WTC11 (cell line): ENCODE measurements around the gene VAMP7. TPM values are rescaled to one million over a fixed set of nuclear protein-coding genes. Genes with fewer than 3 reads are reported as not detected.

Experiments used
- ATAC-seq: fragments of 200-7000 bp; cut with Tn5 transposase; 2 replicates; pipeline ENCODE4 v1.10.0; 2021; ENCODE audit warnings: mild to moderate bottlenecking, moderate library complexity
- CTCF ChIA-PET: fragments of 300-600 bp; sonication (Branson Sonifier 250); formaldehyde crosslinking; loops from one replicate; lab custom pipeline; 2021; ENCODE audit warnings: antibody characterized with exemption; lab: Charles Lee
- POLR2A ChIA-PET: fragments of 350-600 bp; sonication (Branson Sonifier 250); formaldehyde crosslinking; loops from one replicate; lab custom pipeline; 2021; ENCODE audit warnings: antibody characterized with exemption; lab: Charles Lee
- DNase-seq: peaks from one replicate; pipeline ENCODE4 v3.0.0; 2021; ENCODE audit warnings: low spot score
- H3K27ac Mint-ChIP-seq: 2 replicates; pipeline ENCODE4 v1.8.0; 2021; ENCODE audit warnings: mixed read lengths
- H3K27me3 Mint-ChIP-seq: 2 replicates; pipeline ENCODE4 v1.8.0; 2021; ENCODE audit warnings: low read depth, mild to moderate bottlenecking, moderate library complexity, mixed read lengths
- H3K36me3 Mint-ChIP-seq: 2 replicates; pipeline ENCODE4 v1.8.0; 2021; ENCODE audit warnings: mixed read lengths
- H3K4me1 Mint-ChIP-seq: 2 replicates; pipeline ENCODE4 v1.8.0; 2022; ENCODE audit warnings: mixed read lengths
- H3K4me3 Mint-ChIP-seq: 2 replicates; pipeline ENCODE4 v1.8.0; 2021; ENCODE audit warnings: mild to moderate bottlenecking, moderate library complexity, mixed read lengths
- H3K9me3 Mint-ChIP-seq: 2 replicates; pipeline ENCODE4 v1.8.0; 2021; ENCODE audit warnings: mixed read lengths
- CBFB ChIP-seq: sonication (generic); formaldehyde crosslinking; IDR thresholded peaks from 2 replicates; pipeline ENCODE4 v1.8.1; 2022; ENCODE audit warnings: mild to moderate bottlenecking, low read depth, missing genetic modification reagents
- EMX1 ChIP-seq: fragments of 250-450 bp; sonication (Bioruptor Pico); IDR thresholded peaks from 2 replicates; pipeline ENCODE4 v1.8.0; 2021; ENCODE audit warnings: mild to moderate bottlenecking
- GTF2I ChIP-seq: fragments of 250-450 bp; sonication (Bioruptor Pico); conservative IDR thresholded peaks from 2 replicates; pipeline ENCODE4 v1.4.0; 2021; ENCODE audit warnings: mild to moderate bottlenecking
- SMAD3 ChIP-seq: sonication (generic); formaldehyde crosslinking; IDR thresholded peaks from 2 replicates; pipeline ENCODE4 v1.8.0; 2022; ENCODE audit warnings: missing genetic modification reagents, mild to moderate bottlenecking, borderline replicate concordance
- SP1 ChIP-seq: sonication (generic); formaldehyde crosslinking; conservative IDR thresholded peaks from 2 replicates; pipeline ENCODE4 v1.8.1; 2022; ENCODE audit warnings: missing genetic modification reagents
- TEAD1 ChIP-seq: sonication (generic); formaldehyde crosslinking; IDR thresholded peaks from 2 replicates; pipeline ENCODE4 v1.8.0; 2022; ENCODE audit warnings: mild to moderate bottlenecking, missing genetic modification reagents
- ZNF416 ChIP-seq: fragments of 250-450 bp; sonication (Bioruptor Pico); IDR thresholded peaks from 2 replicates; pipeline ENCODE4 v1.9.0; 2021; ENCODE audit warnings: mild to moderate bottlenecking, inconsistent platforms
- ZNF423 ChIP-seq: fragments of 250-450 bp; sonication (Bioruptor Pico); IDR thresholded peaks from 2 replicates; pipeline ENCODE4 v2.1.2; 2022; ENCODE audit warnings: mild to moderate bottlenecking, moderate library complexity
- ZNF671 ChIP-seq: fragments of 250-450 bp; sonication (Bioruptor Pico); IDR thresholded peaks from 2 replicates; pipeline ENCODE4 v1.8.0; 2021; ENCODE audit warnings: mild to moderate bottlenecking
- total RNA-seq: library from RNA; stranded (reverse); gene quantifications from 3 replicates; pipeline ENCODE4 v1.2.3, GENCODE V29; 2021
- TF ChIP-seq, protein P1 (sequence below): sonication (generic); formaldehyde crosslinking; IDR thresholded peaks from 2 replicates; pipeline ENCODE4 v1.8.0; 2022; ENCODE audit warnings: mild to moderate bottlenecking, missing genetic modification reagents
- TF ChIP-seq, protein P2 (sequence below): sonication (generic); formaldehyde crosslinking; IDR thresholded peaks from 2 replicates; pipeline ENCODE4 v1.8.1; 2022; ENCODE audit warnings: mild to moderate bottlenecking, moderate library complexity, missing genetic modification reagents
- TF ChIP-seq, protein P3 (sequence below): sonication (generic); formaldehyde crosslinking; conservative IDR thresholded peaks from 2 replicates; pipeline ENCODE4 v1.8.1; 2023; ENCODE audit warnings: mild to moderate bottlenecking, low read depth, missing genetic modification reagents, moderate library complexity
- TF ChIP-seq, protein P4 (sequence below): fragments of 200-600 bp; IDR thresholded peaks from 2 replicates; pipeline ENCODE4 v1.8.0; 2022; ENCODE audit warnings: antibody characterized with exemption

VAMP7 gene
- total RNA-seq, 1 experiment from 2014 or later = 22.1 TPM

DNA sequence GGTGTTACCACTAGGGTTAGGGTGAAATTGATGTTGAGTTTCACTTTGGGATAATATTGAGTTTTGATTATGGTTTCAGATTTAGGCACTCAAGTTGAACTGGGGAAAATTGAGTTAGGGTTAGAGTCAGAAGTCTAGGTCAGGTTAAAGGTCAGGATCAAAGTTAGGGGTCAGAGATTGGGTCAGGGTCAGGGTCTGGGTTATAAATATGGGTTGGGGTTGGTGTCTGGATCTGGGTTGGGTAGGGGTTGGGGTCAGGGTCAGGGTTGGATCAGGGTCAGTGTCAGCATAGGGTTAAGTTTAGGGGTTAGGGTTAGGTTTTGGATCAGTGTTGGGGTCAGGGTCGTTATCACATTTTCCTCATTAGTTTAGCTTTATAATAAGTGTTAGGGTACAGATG lies 73.6 kb downstream of the VAMP7 start (continued):
- TF ChIP-seq, protein P1, sequence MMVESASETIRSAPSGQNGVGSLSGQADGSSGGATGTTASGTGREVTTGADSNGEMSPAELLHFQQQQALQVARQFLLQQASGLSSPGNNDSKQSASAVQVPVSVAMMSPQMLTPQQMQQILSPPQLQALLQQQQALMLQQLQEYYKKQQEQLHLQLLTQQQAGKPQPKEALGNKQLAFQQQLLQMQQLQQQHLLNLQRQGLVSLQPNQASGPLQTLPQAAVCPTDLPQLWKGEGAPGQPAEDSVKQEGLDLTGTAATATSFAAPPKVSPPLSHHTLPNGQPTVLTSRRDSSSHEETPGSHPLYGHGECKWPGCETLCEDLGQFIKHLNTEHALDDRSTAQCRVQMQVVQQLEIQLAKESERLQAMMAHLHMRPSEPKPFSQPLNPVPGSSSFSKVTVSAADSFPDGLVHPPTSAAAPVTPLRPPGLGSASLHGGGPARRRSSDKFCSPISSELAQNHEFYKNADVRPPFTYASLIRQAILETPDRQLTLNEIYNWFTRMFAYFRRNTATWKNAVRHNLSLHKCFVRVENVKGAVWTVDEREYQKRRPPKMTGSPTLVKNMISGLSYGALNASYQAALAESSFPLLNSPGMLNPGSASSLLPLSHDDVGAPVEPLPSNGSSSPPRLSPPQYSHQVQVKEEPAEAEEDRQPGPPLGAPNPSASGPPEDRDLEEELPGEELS = no peak

DNA sequence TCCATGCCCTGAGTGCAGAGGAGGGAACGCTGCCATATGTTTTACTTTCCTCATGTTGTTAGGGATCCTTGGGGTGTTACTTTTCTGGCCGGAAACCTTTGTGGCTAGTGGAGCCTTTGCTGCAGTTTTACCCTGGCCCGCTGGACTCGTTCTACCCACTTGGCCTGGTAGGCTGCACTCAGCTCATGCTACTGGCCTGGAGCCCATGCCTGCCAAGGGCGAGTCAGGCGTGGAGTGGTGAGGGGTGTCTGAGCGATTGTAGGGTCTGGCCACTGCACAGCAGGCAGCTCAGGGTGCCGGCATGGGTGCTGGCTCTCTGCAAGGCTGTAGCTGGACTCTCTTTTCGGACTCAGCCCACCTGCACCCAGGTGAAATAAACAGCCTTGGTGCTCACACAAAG lies 75.0 kb downstream of the VAMP7 start:
- no peak for ATAC-seq
- CTCF ChIA-PET = no interaction called here
- Mint-ChIP-seq H3K4me1 (peaks cover 26% of the 10 kb centered on the region), H3K4me3 (no peak overlapping the region), H3K27ac (no peak overlapping the region), H3K36me3 (peaks cover 21% of the 10 kb centered on the region), H3K9me3 (peaks cover 20% of the 10 kb centered on the region), H3K27me3 (no peaks in the 10 kb centered on the region)
- TF ChIP-seq CBFB (CRISPR knock-in tag) (no peak), ZNF416 (CRISPR knock-in tag) (no peak), GTF2I (CRISPR knock-in tag) (no peak), TEAD1 (CRISPR knock-in tag) (no peak)
- TF ChIP-seq, protein P2, sequence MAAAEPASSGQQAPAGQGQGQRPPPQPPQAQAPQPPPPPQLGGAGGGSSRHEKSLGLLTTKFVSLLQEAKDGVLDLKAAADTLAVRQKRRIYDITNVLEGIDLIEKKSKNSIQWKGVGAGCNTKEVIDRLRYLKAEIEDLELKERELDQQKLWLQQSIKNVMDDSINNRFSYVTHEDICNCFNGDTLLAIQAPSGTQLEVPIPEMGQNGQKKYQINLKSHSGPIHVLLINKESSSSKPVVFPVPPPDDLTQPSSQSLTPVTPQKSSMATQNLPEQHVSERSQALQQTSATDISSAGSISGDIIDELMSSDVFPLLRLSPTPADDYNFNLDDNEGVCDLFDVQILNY = no peak
- POLR2A ChIA-PET = no interaction called here
- no peak for DNase-seq

DNA sequence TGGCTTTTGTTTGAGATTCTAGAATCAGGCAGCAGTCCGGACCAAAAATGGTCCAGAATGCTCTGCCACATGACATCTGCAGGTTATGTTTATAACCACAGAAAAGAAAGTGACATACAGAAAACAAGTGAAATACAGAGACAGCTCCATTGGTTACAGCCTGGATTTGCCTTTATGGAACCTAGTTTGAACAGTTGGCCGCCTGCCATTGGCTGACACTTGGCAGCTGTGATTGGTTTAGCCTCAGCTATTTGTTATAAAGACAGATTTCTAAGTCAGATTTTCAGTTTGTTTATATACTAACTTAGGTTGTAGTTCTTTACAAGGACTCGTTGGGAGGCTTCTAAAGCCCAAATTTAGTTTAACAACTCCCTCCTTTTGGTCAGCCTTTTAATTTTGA lies 75.5 kb downstream of the VAMP7 start:
- TF ChIP-seq, protein P3, sequence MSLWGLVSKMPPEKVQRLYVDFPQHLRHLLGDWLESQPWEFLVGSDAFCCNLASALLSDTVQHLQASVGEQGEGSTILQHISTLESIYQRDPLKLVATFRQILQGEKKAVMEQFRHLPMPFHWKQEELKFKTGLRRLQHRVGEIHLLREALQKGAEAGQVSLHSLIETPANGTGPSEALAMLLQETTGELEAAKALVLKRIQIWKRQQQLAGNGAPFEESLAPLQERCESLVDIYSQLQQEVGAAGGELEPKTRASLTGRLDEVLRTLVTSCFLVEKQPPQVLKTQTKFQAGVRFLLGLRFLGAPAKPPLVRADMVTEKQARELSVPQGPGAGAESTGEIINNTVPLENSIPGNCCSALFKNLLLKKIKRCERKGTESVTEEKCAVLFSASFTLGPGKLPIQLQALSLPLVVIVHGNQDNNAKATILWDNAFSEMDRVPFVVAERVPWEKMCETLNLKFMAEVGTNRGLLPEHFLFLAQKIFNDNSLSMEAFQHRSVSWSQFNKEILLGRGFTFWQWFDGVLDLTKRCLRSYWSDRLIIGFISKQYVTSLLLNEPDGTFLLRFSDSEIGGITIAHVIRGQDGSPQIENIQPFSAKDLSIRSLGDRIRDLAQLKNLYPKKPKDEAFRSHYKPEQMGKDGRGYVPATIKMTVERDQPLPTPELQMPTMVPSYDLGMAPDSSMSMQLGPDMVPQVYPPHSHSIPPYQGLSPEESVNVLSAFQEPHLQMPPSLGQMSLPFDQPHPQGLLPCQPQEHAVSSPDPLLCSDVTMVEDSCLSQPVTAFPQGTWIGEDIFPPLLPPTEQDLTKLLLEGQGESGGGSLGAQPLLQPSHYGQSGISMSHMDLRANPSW (CRISPR knock-in tag) = no peak
- TF ChIP-seq EMX1 (CRISPR knock-in tag) (no peak), ZNF671 (CRISPR knock-in tag) (no peak)
- TF ChIP-seq, protein P4, sequence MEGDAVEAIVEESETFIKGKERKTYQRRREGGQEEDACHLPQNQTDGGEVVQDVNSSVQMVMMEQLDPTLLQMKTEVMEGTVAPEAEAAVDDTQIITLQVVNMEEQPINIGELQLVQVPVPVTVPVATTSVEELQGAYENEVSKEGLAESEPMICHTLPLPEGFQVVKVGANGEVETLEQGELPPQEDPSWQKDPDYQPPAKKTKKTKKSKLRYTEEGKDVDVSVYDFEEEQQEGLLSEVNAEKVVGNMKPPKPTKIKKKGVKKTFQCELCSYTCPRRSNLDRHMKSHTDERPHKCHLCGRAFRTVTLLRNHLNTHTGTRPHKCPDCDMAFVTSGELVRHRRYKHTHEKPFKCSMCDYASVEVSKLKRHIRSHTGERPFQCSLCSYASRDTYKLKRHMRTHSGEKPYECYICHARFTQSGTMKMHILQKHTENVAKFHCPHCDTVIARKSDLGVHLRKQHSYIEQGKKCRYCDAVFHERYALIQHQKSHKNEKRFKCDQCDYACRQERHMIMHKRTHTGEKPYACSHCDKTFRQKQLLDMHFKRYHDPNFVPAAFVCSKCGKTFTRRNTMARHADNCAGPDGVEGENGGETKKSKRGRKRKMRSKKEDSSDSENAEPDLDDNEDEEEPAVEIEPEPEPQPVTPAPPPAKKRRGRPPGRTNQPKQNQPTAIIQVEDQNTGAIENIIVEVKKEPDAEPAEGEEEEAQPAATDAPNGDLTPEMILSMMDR = no peak
- H3K4me3 Mint-ChIP-seq = no peak overlapping the region
- H3K27me3 Mint-ChIP-seq = no peaks in the 10 kb centered on the region
- DNase-seq (no peak), ATAC-seq (no peak)
- H3K27ac Mint-ChIP-seq = no peak overlapping the region
- CTCF ChIA-PET = no interaction called here
- H3K36me3 Mint-ChIP-seq = peaks cover 24% of the 10 kb centered on the region
- peaks cover 23% of the 10 kb centered on the region for H3K9me3 Mint-ChIP-seq
- POLR2A ChIA-PET = no interaction called here
- H3K4me1 Mint-ChIP-seq = peaks cover 26% of the 10 kb centered on the region

DNA sequence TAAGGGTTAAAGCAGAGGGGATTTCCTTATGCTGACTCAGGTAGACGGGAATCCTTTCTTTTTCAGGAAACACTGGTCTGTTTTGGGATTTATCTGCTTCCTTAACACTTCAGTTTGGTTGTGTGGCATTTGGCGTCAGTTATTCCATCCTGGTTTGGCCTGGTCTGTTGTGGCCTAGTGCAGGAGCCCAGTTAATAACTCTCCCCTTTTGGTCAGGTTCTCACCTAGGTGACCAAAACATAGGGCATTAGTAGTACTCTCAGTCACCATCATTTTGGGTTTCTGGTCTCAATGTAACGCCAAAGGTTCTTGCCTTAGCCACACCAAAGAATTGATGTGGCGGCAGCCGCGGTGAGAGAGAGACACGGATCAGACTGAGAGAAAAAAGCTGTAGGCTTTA lies 76.7 kb downstream of the VAMP7 start:
- H3K27me3 Mint-ChIP-seq = no peaks in the 10 kb centered on the region
- no peak for ATAC-seq
- peaks cover 32% of the 10 kb centered on the region for H3K36me3 Mint-ChIP-seq
- DNase-seq = no peak
- POLR2A ChIA-PET = no interaction called here
- H3K4me1 Mint-ChIP-seq = peaks cover 26% of the 10 kb centered on the region
- peak overlapping the region; percentile 53 for H3K4me3 Mint-ChIP-seq
- no peak for TF ChIP-seq ZNF423 (CRISPR knock-in tag)
- TF ChIP-seq SP1 = no peak
- no peak for TF ChIP-seq SMAD3 (CRISPR knock-in tag)
- peak overlapping the region; percentile 86 for H3K27ac Mint-ChIP-seq
- CTCF ChIA-PET = no interaction called here
- peaks cover 32% of the 10 kb centered on the region for H3K9me3 Mint-ChIP-seq
